Head of caudate nucleus (tissue), 42 donors: Measurements from ENCODE around the gene ACTA1.
"Not testable (repeated sequence)": the region's sequence is repeated elsewhere in the genome, so short reads cannot be mapped to it uniquely, and the experiment has no call there.

Experiments
- DNase-seq, 42 donors: peaks; one replicate each; pipeline versions ENCODE4 v3.0.0 to v3.0.0-alpha.2; 2020 to 2021; ENCODE audit warnings: mixed read lengths in 7 of 42
- intact Hi-C: fragments of 100-400 bp; cut with DNase I; formaldehyde crosslinking; loops from one replicate; pipeline ENCODE4 v1.15.0; 2022

The ACTA1 gene

GRCh38 chr1:229434005-229434640, at the start of gene ACTA1:
Gene ACTA1, minus strand, starts transcription at chr1:229434094. Its CDS starts 979 bp downstream, at chr1:229433115.
- no peak for DNase-seq
- intact Hi-C loops: no loop called here

GRCh38 chr1:229482511-229482910, 48.6 kb upstream of the ACTA1 start:
- DNase-seq: peak in 1 of 42 donors; percentile 3
- intact Hi-C loops: loop anchor here (5.0 to 10.0 kb wide), 2 partner anchors 225 to 818 kb away; no protein-coding TSS in a partner anchor

DNA sequence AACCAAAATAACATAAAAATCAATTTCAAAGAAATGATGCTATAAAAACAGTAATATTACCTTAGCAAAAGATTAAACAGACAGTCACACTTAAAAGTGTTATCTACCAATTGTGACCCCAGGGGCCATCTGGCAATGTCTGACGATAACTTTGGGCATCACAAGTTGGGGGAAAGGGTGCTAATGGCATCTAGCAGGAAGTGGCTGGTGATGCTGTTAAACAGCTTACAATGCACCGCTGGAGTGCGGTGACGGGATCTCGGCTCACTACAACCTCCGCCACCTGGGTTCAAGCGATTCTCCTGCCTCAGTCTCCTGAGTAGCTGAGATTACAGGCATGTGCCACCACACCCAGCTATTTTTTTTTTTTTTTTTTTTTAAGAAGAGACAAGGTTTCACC, 46.6 kb upstream of the ACTA1 start:
- intact Hi-C loops: loop anchor here (5.0 to 10.0 kb wide), 2 partner anchors 223 to 816 kb away; no protein-coding TSS in a partner anchor
- DNase-seq: no peak

DNA sequence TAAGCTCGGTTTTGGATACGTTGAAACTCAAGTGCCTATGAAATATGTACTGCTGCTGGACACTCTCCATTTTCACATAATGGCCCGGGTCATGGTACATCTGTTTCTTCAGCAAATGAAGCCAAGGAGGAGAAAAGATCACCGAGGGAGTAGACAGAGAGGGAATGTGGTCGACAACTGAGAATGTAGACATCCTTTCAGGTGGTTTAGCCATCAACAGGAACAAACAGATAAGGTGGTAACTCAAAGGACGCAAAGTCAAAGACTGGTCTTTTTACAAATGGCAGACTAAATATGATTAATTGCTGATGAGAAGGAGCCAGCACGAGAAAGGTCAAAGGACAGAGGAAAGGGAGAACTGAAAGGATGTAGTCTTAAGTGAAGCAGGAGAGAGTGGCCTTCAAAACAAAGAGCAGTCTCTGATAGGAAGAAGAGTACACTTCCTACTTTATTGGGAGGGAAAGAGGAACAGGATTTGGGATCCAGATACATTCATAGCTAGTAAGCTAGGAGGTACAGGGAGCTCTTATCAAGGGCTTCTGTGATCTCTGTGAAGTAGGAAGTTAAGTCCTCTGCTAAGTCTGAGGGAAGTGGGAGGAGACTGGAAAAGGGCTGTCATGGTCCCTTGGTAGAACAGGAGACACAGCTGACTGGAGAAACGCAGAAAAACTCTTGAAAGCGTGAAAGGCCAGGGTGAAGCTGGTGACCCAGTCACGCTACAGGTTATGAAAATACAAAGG, 45.9 kb upstream of the ACTA1 start:
- DNase-seq: no peak
- intact Hi-C loops: loop anchor here (5.0 to 10.0 kb wide), 2 partner anchors 223 to 815 kb away; no protein-coding TSS in a partner anchor

- peak in 1 of 42 donors; percentile 6 for DNase-seq
- intact Hi-C loops: no loop called here
Measured at GRCh38 chr1:229478852-229479251, 45.0 kb upstream of the ACTA1 start.

DNA sequence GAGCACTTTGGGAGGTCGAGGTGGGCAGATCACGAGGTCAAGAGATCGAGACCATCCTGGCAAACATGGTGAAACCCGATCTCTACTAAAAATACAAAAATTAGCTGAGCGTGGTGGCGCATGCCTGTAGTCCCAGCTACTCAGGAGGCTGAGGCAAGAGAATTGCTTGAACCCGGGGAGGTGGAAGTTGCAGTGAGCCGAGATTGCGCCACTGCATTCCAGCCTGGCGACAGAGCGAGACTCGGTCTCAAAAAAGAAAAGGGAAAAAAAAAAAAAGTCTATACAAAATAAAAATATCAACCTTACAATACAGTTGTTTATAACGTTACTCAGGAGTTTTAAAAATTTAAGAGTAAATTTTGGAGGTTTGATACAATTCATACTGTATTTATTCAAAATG, 42.0 kb upstream of the ACTA1 start:
- intact Hi-C loops, DNase-seq: not testable (repeated sequence)

DNA sequence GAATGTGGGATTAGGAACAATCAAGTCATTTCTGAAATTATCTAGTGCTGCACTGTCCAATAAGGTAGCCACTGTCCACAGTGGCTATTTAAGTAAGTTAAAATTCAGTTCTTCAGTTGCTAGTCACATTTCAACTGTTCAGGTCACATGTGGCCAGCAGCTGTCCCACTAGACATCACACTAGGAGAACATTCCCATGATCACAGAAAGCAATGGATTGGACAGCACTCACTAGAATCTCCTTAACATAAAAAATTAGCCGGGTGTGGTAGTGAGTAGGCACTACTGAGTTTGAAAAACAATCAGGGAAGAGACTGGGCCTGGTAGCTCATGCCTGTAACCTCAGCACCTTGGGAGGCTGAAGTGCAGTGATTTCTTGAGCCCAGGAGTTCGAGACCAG, 40.6 kb upstream of the ACTA1 start:
- intact Hi-C loops: no loop called here

DNA sequence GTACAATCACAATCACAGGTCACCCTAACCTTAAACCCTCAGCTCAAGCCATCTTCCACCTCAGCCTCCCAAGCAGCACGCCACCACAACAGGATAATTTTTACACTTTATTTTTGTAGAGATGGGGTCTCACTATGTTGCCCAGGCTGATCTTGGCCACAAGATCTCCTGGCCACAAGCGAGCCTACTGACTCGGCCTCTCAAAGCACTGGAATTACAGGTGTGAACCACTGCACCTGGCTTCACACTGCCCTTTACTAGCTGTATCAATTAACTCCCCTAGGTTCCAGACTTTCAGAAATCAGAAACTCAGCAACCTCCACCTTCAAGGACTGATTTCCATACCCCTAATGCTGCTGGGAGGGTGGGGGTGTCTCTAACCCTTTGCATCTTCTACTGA, 37.3 kb upstream of the ACTA1 start:
- intact Hi-C loops: no loop called here
- DNase-seq: no peak

More for the DNA sequence above, 40.6 kb upstream of the ACTA1 start:
- DNase-seq: no peak

GRCh38 chr1:229470406-229471043, 36.6 kb upstream of the ACTA1 start:
- intact Hi-C loops: no loop called here
- no peak for DNase-seq

GRCh38 chr1:229466887-229467286, 33.0 kb upstream of the ACTA1 start:
- no peak for DNase-seq
- intact Hi-C loops: no loop called here

DNA sequence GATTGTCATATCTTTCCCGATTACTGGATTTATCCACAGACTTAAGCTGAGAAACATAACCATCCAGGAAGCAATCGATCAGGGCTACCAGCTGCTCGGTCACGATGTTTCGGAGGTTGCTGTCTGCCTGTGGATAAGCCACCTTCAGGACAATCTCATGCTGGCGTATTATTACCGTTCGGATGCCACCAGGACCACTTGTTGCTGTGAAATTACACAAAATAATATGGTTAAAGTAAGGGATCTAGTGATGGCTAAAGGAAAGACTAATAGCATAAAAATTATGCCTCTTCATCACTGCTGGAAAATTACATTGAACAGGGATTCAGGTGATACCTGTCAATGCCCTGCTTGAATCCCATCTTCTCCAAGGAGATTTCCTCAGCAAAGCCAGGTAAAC, 30.8 kb upstream of the ACTA1 start:
- no peak for DNase-seq
- intact Hi-C loops: no loop called here

GRCh38 chr1:229461032-229461668, 27.3 kb upstream of the ACTA1 start:
- DNase-seq: peak in 35 of 42 donors; percentile 8 to 82 (median 55)
- intact Hi-C loops: no loop called here

GRCh38 chr1:229459815-229460214, 25.9 kb upstream of the ACTA1 start:
- intact Hi-C loops: no loop called here
- no peak for DNase-seq

- intact Hi-C loops: no loop called here
- no peak for DNase-seq
Measured at GRCh38 chr1:229457436-229457835, 23.5 kb upstream of the ACTA1 start.

DNA sequence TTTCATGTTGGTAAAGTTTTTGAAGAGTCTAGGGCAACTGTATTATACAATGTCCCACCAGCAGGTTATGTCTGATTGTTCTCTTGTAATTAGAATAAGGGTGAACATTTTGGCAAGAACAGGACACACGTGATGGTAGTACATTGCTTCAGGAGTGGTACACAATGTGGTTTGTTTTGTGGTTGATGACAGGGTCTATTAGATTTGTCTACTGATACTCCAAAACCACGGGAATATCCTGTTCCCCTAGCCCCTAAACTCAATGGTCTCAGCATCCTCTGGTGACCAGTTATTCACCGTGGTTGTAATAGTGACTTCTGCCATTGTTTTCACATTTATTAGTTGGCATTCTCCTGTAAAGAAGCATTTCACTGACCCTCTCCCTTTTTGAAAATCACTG, 22.1 kb upstream of the ACTA1 start:
- DNase-seq: no peak
- intact Hi-C loops: no loop called here

GRCh38 chr1:229454056-229454455, 20.2 kb upstream of the ACTA1 start:
- DNase-seq: no peak
- intact Hi-C loops: no loop called here

DNA sequence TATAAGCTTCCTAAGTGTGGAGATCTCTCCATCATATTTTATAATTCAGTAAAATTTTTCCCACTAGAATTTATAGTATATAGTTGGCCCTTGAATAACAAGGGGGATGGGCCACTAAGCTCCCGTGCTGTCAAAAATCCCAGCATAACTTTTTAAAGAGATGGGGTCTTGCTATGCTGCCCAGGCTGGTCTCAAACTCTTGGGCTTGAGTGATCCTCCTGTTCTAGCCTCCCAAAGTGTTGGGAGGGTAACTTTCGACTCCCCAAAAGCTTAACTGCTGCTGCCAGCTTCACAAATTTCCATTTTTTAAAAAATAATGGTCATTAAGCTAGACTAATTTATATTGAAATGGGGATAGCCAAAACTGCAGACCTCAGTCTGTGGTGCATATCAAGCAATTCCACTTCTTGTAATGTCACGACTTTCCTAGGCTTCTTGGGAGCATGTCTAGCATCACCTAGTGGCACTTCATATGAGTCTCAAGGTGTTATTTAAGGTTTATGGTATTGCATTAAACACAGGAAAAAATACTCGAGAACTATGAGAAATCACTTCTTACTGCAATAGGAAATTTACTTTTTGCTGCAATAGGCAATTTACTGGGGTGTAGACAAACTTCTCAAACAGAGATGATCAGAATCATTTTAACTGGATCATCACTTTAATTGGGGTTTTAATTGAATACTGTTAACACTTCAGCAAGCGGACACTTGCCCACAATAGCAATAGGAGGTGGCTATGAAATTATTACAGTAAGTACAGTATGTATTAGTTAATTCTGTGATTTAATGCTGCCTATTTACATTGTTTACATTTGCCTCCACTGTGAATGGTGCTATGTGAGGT, 19.3 kb upstream of the ACTA1 start:
- intact Hi-C loops: no loop called here
- peak in 2 of 42 donors; percentile 16 to 37 for DNase-seq

GRCh38 chr1:229448845-229449244, 15.0 kb upstream of the ACTA1 start:
- DNase-seq: no peak
- intact Hi-C loops: no loop called here

DNA sequence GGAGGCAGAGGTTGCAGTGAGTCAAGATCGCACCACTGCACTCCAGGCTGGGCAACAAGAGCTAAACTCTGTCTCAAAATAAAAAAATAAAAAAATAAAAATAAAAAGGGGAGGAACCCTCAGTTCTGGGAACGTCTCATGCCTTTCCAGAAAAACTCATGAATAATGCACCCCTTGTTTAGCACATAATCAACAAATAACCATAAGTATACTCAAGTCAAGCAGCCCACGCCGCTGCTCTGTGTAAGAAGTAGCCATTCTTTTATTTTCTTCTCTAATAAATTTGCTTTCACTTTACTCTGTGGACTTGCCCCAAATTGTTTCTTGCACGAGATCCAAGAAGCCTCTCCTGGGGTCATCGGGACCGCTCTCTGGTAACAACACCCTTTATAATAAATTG, 14.5 kb upstream of the ACTA1 start:
- DNase-seq: no peak
- intact Hi-C loops: no loop called here
